Esophagus muscularis mucosa (tissue), 3 donors: ENCODE data around the gene GPC5.

Source experiments
- EP300 ChIP-seq: sonication (generic); formaldehyde crosslinking; IDR thresholded peaks from one replicate; pipeline ENCODE4 v1.6.1; 2017; ENCODE audit warnings: antibody characterized with exemption
- TF ChIP-seq, protein P1 (sequence below), 3 experiments: fragments of 200-600 bp in 2 of 3; fragments of 450-650 bp in 1 of 3; sonication (generic) in 2 of 3; IDR thresholded peaks; one replicate each; pipeline ENCODE4 v1.5.1; 2017 to 2019; ENCODE audit warnings: antibody characterized with exemption in 3 of 3, mild to moderate bottlenecking in 2 of 3, moderate library complexity in 1 of 3

DNA sequence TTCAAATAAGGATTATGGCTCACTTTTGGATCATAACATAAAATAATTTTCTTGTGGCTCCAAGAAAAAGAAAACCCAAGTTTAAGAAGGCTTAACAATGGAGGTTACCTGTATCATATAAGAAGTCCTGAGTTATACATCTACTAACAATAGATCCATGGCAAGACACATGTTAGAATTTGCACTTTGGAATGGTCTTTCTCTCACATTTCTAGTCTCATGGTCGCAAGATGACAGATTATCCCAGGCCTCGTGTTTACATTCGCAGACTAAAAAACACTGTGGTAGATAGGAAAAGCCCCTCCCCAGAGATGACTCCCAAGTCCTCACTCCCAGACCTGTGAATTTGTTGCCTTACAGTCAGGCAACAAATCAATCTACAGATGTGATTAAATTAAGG is 1082.0 kb downstream of the GPC5 start:
- TF ChIP-seq, protein P1, sequence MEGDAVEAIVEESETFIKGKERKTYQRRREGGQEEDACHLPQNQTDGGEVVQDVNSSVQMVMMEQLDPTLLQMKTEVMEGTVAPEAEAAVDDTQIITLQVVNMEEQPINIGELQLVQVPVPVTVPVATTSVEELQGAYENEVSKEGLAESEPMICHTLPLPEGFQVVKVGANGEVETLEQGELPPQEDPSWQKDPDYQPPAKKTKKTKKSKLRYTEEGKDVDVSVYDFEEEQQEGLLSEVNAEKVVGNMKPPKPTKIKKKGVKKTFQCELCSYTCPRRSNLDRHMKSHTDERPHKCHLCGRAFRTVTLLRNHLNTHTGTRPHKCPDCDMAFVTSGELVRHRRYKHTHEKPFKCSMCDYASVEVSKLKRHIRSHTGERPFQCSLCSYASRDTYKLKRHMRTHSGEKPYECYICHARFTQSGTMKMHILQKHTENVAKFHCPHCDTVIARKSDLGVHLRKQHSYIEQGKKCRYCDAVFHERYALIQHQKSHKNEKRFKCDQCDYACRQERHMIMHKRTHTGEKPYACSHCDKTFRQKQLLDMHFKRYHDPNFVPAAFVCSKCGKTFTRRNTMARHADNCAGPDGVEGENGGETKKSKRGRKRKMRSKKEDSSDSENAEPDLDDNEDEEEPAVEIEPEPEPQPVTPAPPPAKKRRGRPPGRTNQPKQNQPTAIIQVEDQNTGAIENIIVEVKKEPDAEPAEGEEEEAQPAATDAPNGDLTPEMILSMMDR (IDR thresholded peaks at IDR 0.05), result no peak
- TF ChIP-seq EP300, result no peak
